Activated gamma-delta T cell (primary cell): ENCODE data around the gene SYNE2.

Experiments used
- DNase-seq: peaks from one replicate; lab custom pipeline; 2025; lab: John Stamatoyannopoulos, UW

Gene SYNE2

DNA sequence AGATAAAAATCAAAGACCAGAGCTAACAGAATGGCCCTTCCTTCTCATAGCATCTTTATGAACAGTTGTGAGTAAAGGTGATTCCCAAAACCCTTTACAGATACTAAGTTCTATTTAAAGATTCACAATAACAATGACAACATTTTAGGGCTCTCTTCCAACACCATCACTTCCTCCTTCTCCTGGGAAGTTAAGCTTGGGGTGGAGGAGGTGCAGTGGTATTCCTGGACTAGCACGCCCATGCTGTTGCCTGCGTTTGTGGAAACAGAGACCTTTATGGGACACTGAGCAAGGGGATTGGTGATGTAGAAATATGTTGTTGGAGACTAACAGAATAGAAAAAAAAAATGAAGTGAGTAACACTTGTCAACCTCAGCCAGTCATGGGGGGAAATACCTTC, 22.5 kb downstream of the SYNE2 start:
- DNase-seq: no peak

DNA sequence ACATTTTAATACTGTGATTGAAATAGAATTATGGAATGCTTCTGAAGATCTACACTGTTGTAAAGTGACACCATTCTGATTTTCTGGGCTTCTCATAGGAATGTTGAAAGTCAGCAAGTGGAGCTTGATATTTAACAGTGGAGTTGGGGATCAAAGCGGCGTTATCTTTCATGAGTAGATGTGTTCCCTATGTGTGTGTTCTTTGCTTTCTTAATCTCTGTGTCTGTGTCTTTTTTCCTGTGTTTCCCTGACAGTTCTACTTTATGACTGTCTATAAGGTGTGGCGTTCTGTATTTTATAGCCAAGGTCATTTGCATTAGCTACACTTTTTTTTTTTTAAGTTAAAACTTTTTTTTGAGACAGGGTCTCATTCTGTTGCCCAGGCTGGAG, 24.7 kb downstream of the SYNE2 start:
- no peak for DNase-seq

DNA sequence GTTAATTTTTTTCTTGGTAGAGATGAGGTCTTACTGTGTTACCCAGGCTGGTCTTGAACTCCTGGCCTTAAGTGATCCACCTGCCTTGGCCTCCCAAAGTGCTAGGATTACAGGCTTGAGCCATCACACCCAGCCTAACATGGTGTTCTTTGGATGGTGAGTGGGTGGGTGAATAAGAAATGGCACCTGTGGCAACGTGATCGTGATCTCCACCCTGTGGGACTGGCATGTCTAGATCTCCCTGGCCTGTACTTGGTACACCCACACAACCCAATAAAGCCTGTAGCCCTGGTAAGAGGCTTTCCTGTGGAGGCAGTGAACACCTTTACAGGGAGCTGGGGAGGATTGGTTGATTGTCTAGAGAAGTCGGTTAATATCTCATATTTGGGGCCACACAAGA, 25.2 kb downstream of the SYNE2 start:
- DNase-seq: no peak

DNA sequence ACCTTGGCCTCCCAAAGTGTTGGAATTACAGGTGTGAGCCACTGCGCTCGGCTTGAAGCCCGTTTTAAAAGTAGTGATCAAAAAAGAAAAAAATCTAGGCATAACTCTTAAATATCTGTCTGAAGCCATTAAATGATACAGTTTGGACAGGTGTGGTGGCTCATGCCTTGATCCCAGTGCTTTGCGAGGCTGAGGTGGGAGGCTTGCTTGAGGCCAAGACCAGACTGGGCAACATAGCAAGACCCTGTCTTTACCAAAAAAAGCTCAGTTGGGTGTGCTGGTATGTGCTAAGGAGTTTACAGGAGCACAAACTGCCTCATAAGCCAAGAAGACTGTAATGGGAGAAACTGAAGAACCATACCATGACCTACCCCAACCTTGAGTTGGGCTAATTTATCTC, 26.0 kb downstream of the SYNE2 start:
- DNase-seq: no peak

DNA sequence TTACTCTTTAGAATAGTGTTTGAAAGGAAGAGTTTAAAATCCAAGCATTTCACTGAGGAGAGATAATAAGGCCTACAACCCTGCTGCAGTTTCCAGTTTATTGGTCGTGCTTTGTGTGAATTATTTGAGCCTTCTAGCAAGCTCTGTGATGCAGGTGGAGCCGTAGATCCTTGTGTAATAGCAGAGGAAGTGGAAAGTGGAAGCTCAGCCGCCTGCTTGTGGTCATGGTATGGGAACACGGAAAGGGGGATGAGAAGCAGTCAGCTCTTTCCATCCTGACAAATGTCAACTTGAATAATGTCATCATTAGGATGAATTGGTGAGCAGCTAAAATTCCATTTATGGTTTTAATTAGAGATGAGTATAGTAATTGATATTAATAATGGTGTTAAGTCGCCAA, 29.1 kb downstream of the SYNE2 start:
- DNase-seq: no peak

DNA sequence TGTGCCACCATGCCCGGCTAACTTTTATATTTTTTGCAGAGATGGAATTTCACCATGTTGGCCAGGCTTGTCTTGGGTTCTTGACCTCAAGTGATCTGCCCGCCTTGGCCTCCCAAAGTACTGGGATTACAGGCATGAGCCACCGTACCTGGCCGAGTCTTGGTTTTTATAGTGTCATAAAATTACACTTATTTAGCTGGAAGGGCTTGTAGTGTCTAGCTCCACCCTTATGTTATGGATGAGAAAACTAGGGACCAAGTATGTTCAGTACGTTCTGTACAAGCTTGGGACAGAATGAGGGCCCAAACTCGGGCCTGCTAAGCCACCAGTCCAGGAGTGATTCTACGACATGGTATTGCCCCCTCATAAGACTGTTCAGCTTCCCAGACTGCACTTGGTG, 35.1 kb downstream of the SYNE2 start:
- DNase-seq: no peak

DNA sequence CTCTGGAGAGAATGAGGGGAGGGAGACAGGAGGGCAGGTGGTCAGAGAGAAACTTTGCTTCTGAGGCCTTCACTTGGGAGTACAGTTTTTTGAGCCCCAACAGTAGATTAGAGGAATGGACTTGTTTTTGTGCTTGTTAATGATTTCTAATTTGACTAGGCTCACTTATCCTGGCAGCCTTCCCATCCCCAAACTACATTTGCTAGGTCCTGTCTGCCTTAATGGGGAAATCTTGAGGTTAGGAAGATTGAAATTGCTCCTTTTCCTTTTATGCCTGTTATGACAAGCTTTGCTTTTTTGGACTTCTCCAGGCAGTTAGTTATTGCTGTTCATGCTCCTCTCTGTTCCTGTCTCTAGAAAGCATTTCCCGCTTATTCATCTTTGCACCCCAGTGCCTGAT, 37.7 kb downstream of the SYNE2 start:
- no peak for DNase-seq

DNA sequence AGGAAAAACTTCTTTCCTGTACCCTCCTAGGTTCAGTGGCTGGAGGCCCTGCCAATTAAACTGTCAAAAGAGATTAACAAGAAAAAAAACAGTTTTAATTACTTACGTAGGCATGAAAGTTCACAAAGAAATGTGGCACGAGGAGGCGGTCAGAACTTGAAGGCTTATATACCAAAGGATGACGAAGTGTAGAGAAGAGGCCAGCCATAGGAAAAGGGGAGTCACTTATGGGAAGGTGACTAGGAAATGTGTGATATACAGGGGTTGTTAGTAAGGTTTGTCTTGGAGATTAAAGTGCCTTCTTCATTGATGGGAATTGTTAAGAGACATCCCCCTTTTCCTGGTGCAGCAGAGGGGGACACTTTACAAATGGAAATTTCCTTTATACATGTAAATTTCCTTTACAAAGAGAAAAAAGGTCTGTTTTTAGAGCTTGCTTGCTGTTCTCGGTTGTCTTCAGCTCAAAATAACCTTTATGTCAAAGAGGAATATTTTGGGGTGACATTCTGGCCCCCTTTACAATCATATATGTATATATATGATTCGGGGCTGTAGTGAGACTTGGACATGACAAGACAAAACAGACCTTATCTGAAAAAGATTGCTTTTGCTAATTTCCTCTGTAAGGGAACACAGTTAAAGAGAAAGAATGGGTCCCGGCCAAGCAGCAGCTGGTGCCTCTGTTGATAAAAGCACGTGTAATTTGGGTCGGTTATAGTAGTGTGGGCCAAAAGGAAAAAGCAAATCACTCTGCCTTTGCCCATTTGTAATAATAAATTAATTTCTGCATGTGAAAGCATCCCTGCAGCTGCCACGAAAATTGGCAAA, 38.6 kb downstream of the SYNE2 start:
- DNase-seq: no peak

DNA sequence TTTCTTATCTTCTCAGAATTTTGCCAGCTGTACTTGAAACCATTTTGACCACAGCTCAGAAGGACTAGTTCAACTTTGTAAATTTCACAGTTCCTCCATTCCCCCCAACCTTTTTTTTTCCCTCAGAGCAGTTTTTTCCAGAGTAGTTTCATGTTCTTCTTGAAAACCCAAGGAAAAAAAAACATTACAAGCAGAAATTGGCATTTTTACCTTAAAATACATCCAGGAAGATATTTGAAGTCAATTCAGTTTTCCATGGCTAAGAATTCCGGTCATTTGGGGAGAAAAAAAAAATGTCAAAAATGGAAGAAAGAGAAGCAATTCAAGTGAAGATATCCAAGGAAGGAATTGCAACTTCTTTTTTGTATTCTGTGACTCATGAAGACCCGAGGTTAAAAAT, 39.5 kb downstream of the SYNE2 start:
- DNase-seq: no peak

DNA sequence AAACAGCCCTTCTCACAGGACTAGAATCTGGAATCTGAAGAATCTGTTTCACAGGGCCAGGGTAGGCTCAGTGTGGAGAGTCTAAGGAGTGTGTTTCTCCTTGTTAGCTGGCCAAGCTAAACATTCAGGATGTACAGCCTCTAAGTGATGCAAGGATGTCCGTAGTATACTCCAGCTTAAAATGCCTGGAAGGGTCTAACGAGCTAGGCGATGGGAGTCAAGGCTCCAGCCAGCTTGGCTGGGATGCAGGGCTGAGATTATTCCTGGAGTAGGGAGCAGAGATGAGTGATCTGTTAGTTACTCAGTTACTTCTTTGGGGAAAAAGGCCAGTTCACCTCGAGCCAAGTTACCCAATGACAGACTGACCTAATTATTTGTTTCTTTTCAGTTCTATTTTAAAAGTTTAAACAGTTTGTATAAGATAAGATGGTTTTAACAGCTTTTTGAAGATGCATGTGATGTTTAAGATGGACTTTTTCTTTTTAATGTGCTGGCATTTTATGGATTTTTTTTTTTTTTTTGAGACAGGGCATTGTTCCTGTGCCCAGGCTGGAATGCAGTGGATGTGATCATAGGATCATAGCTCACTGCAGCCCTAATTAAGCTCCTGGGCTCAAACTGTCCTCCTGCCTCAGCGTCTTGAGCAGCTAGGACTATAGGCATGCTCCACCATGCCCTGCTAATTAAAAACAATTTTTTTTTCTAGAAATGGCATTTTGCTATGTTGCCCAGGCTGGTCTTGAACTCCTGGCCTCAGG, 41.1 kb downstream of the SYNE2 start:
- no peak for DNase-seq

DNA sequence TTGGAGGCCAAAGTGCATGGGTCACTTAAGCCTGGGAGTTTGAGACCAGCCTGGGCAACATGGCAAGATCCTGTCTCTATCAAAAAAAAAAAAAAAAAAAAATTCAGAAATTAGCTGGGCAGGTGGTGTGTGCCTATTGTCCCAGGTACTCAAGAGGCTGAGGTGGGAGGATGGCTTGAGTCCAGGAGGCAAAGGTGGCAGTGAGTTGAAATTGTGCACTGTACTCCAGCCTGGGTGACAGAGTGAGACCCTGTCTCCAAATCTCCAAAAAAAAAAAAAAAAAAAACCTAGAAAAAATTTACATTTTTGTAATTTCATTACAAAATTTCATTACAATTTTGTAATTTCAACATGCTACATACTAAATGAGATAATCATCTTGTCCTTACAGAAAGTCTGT, 42.7 kb downstream of the SYNE2 start:
- no peak for DNase-seq

DNA sequence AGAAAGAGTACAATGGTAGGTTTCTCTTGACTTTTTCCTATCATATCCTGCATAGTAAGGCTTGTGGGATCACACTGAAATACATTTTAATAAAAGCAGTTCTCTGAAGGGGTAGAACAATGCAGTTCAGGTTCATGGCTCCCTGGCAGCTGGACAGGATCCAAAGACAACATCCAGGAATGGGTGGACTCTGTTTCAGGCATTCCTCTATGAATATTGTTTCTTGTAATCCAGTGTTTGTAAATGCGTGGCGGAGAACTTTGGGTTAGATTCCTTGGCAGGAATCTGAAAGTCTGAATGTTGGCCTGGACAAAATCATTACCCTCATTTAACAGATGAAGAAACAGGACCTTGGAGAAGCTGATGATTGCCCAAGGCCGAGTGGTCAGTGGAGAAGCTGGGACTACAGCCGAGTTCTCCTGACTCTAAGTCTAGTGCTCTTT, 43.5 kb downstream of the SYNE2 start:
- DNase-seq: no peak

DNA sequence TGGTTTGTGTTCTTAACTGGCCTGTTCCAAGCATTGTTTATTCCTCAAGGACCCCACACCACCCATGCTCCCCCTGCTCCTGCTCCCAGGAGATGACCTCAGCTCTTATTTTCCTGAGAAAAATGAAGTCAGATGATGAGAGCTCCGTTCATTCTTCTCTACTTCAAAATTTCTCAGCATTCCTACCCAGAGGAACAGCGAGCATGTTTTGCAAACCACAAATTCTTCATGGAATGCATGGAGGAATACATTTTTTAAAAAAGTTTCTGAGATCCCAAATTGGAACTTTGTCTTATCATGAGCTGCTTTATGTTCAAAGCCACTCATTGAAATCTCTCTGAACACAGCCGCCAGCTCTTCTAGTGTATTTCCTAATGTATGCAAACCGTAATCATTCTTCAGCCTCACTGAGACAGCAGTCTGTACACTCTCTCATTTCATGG, 44.9 kb downstream of the SYNE2 start:
- DNase-seq: no peak

DNA sequence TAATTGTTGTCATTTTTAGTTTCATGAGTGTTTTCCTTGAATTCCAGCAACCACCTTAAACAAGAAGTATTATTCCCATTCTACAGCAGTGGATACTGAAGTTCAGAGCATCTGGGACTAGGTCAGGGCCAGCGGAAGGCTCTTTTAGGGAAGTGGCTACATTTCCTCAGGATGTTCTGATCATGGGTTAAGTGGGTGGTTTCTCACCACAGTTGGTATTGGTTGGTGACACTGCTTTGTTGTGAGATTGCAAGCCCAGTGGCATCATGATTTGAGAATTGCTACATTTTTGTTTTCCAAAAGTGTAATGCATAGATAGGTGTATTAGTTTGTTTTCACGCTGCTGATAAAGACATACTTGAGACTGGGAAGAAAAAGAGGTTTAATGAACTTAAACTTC, 47.1 kb downstream of the SYNE2 start:
- no peak for DNase-seq

DNA sequence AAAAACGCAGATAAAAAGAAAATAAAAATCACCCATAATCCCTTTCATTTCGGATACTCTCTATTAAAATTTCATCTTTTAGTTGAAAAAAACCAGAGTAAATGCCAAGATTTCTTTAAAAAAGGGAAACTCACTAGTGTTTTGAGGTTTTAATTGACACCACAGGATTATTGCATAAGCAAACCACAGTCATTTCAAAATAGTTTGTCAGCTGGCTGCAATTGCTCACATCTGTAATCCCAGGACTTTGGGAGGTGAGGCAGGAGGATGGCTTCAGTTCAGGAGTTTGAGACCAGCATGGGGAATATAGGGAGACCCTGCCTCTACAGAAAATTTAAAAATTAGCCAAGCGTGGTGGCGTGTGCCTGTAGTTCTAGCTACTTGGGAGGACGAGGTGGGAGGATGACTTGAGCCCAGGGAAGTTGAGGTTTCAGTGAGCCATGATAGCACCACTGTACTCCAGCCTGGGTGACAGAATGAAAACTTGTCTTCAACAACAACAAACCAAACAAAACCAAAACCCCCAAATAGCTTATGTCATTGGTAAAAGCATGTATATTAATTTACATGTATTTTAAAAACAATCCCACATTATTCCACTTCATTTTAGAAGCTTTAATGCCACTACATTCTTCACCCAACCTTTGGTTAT, 48.8 kb downstream of the SYNE2 start:
- no peak for DNase-seq

DNA sequence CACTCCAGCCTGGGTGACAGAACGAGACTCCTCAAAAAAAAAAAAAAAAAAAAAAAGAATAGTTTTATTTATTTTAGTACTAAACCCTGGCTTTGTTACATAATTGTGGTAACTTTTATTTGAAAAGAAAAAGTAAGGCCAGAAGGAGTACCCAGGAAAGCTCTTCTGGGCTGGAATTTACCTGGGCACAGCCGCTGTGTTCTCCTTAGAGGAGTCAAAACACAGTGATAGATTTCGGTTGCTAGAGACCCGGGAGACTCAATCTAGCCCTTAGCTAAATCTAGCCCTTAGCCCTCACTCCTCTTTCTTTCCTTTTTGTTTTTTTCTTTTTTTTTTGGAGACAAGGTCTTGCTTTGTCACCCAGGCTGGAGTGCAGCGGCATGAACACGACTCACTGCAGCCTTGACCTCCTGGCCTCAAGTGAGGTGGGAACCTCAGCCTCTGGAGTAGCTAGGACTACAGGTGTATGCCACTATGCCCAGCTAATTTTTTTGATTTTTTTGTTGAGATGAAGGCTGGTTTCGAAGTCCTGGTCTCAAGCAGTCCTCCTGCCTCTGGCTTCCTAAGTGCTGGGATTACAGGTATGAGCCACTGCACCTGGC, 49.7 kb downstream of the SYNE2 start:
- DNase-seq: no peak

DNA sequence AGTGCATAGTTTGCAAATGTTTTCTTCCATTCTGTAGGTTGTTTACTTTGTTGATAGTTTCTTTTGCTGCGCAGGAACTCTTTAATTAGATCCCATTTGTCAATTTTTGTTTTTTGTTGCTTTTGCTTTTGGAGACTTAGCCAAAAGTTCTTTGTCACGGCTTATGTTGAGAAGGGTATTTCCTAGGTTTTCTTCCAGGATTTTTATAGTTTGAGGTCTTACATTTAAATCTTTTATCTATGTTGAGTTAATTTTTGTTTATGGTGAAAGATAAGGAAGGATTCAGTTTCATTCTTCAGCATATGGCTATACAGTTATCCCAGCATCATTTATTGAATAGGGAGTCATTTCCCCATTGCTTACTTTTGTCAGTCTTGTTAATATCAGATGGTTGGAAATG, 51.9 kb downstream of the SYNE2 start:
- DNase-seq: no peak

DNA sequence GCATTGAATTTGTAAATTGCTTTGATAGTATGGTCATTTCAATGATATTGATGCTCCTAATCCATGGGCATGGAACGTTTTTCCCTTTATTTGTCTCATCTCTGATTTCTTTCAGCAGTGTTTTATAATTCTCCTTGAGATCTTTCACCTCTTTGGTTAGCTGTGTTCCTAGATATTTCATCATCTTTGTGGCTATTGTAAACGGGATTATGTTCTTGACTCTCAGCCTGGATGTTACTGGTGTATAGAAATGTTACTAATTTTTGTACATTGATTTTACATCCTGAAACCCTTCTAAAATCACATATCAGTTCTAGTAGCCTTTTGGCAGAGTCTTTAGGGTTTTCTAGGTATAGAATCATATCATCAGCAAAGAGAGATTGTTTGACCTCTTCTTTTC, 52.6 kb downstream of the SYNE2 start:
- DNase-seq: no peak

DNA sequence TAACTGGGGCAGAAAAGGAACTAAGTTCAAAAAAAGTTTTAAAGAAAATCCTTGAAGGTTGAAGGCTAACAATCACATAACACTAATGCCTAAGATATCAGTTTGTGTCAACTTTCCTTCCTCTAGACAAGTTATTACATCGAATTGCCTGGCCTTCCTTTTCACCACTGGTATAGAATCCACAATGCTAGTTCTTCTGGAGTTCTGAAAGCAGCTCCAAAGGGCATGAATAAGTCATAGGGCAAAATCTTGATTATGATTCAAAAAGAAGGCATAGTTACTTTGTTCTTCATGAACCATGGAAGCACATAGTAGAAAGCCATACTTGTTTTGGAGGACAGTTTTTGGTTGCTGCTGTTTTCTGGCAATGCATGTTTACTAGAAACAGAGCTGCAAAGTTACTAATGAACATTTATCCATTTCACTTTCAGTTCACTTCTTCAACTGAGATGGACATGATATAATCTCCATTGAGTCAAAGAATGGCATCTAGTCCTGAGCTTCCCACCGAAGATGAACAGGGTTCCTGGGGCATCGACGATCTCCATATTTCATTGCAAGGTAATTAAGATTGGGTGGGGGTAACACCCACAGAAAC, 56.0 kb downstream of the SYNE2 start:
- DNase-seq: no peak

DNA sequence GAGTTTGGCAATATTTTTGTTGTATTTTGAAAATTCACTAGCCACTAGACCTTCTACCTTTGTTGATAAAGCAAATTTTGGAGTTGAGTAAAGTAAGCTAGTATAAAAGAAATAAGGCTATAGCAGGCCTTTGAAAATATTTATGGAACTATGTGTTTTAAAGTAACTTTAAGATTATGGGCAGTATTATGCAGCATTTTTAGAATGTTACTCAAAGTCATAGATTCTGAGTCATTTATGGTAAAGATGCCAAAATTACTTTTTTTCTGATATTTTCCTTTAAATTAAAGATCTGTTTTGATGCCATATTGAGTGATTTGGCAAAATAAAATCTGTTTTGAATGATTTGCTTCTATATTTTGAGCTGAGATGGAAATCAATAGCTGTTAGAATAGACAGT, 57.2 kb downstream of the SYNE2 start:
- DNase-seq: no peak

DNA sequence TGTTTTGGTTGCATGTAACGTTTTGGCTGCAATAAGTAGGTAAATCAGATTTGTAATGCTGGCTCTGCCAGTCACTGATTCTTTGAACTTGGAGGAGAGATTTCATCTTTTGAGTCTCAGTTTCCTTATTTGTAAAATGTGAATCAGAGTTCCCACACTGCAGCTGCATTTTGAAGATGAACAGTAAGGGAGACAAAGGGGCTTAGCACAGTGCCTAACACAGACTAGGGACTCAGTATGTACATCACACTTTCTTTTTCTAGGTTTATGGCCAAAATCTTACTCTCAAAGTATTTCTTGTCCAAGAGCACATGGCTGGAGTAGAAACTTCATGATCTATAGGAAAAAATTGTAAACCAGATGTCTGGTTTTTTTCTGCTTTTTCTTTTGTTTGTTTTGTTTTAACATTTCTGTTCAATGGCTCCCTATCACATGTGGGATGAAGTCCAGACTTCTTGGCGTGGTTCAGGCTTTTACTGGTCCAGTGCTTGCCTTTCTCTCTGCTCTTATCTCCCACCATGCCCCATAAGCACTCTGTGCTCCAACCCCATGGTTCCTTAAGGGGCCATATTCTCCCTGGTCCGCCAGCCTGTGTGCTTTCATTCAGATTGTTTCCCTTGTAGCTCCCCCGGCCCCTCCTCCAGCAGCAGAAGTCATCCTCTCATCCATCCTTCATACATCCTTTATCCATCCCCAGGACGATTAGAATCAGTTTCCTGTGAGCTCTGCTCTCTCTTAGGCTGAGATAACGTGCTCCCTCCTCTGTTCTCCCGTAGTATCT, 58.0 kb downstream of the SYNE2 start:
- DNase-seq: no peak
